ENCODE data around the gene HINT2.

Gene HINT2

GRCh38 chr9:35859990-35860339, 45.1 kb upstream of the HINT2 start:
- no peaks in the 10 kb centered on the region for H3K9me3 ChIP-seq (ENCODE audit: control insufficient read depth, low read length)
- no peak overlapping the region for H4K8ac ChIP-seq (ENCODE audit: low read length)
- H2BK120ac ChIP-seq (ENCODE audit: low read depth, low read length), result no peak overlapping the region
- WGBS, result 72% methylated on average over 2 of the region's 3 CpGs
- no peak overlapping the region for H3K4me3 ChIP-seq (ENCODE audit: insufficient read depth in 1 of 2, low read depth in 1 of 2, low read length in 2 of 2)
- H3K79me1 ChIP-seq (replicated peaks; ENCODE audit: low read length, poor library complexity, severe bottlenecking), result no peaks in the 10 kb centered on the region
- H3K27me3 ChIP-seq (ENCODE audit: control insufficient read depth in 1 of 2, insufficient read depth in 1 of 2, low read length in 2 of 2), result peaks cover 50 to 66% of the 10 kb centered on the region in 2 experiments
- no peaks in the 10 kb centered on the region for H3K36me3 ChIP-seq (ENCODE audit: control insufficient read depth in 1 of 2, insufficient read depth in 2 of 2, low read depth in 1 of 2, low read length in 2 of 2)
- no peak overlapping the region for H3K14ac ChIP-seq (ENCODE audit: low read length in 2 of 2)
- H3K4ac ChIP-seq (ENCODE audit: low read depth in 1 of 2, low read length in 2 of 2), result no peak overlapping the region
- no peak overlapping the region for H2AK5ac ChIP-seq (ENCODE audit: low read length, severe bottlenecking)
- H3K4me1 ChIP-seq (ENCODE audit: control insufficient read depth, insufficient read depth, low read depth, low read length), result no peaks in the 10 kb centered on the region
- H3K27ac ChIP-seq (ENCODE audit: low read length, poor library complexity, severe bottlenecking), result no peak overlapping the region
- no peak overlapping the region for H3K18ac ChIP-seq (ENCODE audit: low read depth in 1 of 2, low read length in 2 of 2)
- H2BK12ac ChIP-seq (ENCODE audit: low read length in 2 of 2), result no peak overlapping the region
- H2BK15ac ChIP-seq (ENCODE audit: low read depth, poor library complexity, severe bottlenecking), result no peak overlapping the region
- H3K9ac ChIP-seq (ENCODE audit: low read length), result no peak overlapping the region
- no peak overlapping the region for H2BK5ac ChIP-seq (ENCODE audit: low read depth, low read length, poor library complexity, severe bottlenecking)
- no peak overlapping the region for H2AFZ ChIP-seq (ENCODE audit: low read depth, low read length)
- H3K4me2 ChIP-seq (ENCODE audit: low read length, poor library complexity, severe bottlenecking), result no peak overlapping the region
- H3K23ac ChIP-seq (ENCODE audit: low read length in 2 of 2), result no peak overlapping the region
- H4K91ac ChIP-seq (ENCODE audit: low read length), result no peak overlapping the region
- no peak for DNase-seq

GRCh38 chr9:35859310-35859989, 44.6 kb upstream of the HINT2 start:
- WGBS, result 84% methylated on average over 16 of the region's 16 CpGs
- no peak overlapping the region for H3K18ac ChIP-seq (ENCODE audit: low read depth in 1 of 2, low read length in 2 of 2)

GRCh38 chr9:35858458-35858857, 43.6 kb upstream of the HINT2 start:
- Histone ChIP-seq H3K9me3 (ENCODE audit: control insufficient read depth, low read length) (no peaks in the 10 kb centered on the region), H3K23ac (ENCODE audit: low read length in 2 of 2) (no peak overlapping the region), H4K91ac (ENCODE audit: low read length) (no peak overlapping the region), H3K4me3 (ENCODE audit: insufficient read depth in 1 of 2, low read depth in 1 of 2, low read length in 2 of 2) (no peak overlapping the region), H2AFZ (ENCODE audit: low read depth, low read length) (no peak overlapping the region), H2BK120ac (ENCODE audit: low read depth, low read length) (no peak overlapping the region), H4K8ac (ENCODE audit: low read length) (no peak overlapping the region), H3K14ac (ENCODE audit: low read length in 2 of 2) (no peak overlapping the region), H3K9ac (ENCODE audit: low read length) (no peak overlapping the region), H3K4me1 (ENCODE audit: control insufficient read depth, insufficient read depth, low read depth, low read length) (no peaks in the 10 kb centered on the region), H2BK15ac (ENCODE audit: low read depth, poor library complexity, severe bottlenecking) (no peak overlapping the region), H2AK5ac (ENCODE audit: low read length, severe bottlenecking) (no peak overlapping the region), H3K36me3 (ENCODE audit: control insufficient read depth in 1 of 2, insufficient read depth in 2 of 2, low read depth in 1 of 2, low read length in 2 of 2) (peaks cover 0 to 5% of the 10 kb centered on the region in 2 experiments), H3K4me2 (ENCODE audit: low read length, poor library complexity, severe bottlenecking) (no peak overlapping the region), H3K79me1 (replicated peaks; ENCODE audit: low read length, poor library complexity, severe bottlenecking) (no peaks in the 10 kb centered on the region), H2BK12ac (ENCODE audit: low read length in 2 of 2) (no peak overlapping the region), H3K27ac (ENCODE audit: low read length, poor library complexity, severe bottlenecking) (no peak overlapping the region), H3K4ac (ENCODE audit: low read depth in 1 of 2, low read length in 2 of 2) (no peak overlapping the region), H2BK5ac (ENCODE audit: low read depth, low read length, poor library complexity, severe bottlenecking) (no peak overlapping the region), H3K27me3 (ENCODE audit: control insufficient read depth in 1 of 2, insufficient read depth in 1 of 2, low read length in 2 of 2) (peaks cover 37 to 61% of the 10 kb centered on the region in 2 experiments), H3K18ac (ENCODE audit: low read depth in 1 of 2, low read length in 2 of 2) (no peak overlapping the region)
- DNase-seq, result no peak
- WGBS, result 92% methylated on average over 5 of the region's 5 CpGs

More at GRCh38 chr9:35859310-35859989, 44.6 kb upstream of the HINT2 start:
- H3K14ac ChIP-seq (ENCODE audit: low read length in 2 of 2), result no peak overlapping the region
- no peak overlapping the region for H4K8ac ChIP-seq (ENCODE audit: low read length)
- peaks cover 45 to 62% of the 10 kb centered on the region in 2 experiments for H3K27me3 ChIP-seq (ENCODE audit: control insufficient read depth in 1 of 2, insufficient read depth in 1 of 2, low read length in 2 of 2)
- H3K36me3 ChIP-seq (ENCODE audit: control insufficient read depth in 1 of 2, insufficient read depth in 2 of 2, low read depth in 1 of 2, low read length in 2 of 2), result no peaks in the 10 kb centered on the region
- H3K4me1 ChIP-seq (ENCODE audit: control insufficient read depth, insufficient read depth, low read depth, low read length), result no peaks in the 10 kb centered on the region
- no peak overlapping the region for H2BK12ac ChIP-seq (ENCODE audit: low read length in 2 of 2)
- no peak overlapping the region for H3K4ac ChIP-seq (ENCODE audit: low read depth in 1 of 2, low read length in 2 of 2)
- no peak overlapping the region for H2AK5ac ChIP-seq (ENCODE audit: low read length, severe bottlenecking)
- no peak overlapping the region for H3K4me2 ChIP-seq (ENCODE audit: low read length, poor library complexity, severe bottlenecking)
- H3K9ac ChIP-seq (ENCODE audit: low read length), result no peak overlapping the region
- no peak overlapping the region for H2BK15ac ChIP-seq (ENCODE audit: low read depth, poor library complexity, severe bottlenecking)
- no peak overlapping the region for H3K27ac ChIP-seq (ENCODE audit: low read length, poor library complexity, severe bottlenecking)
- DNase-seq, result no peak
- H2BK120ac ChIP-seq (ENCODE audit: low read depth, low read length), result no peak overlapping the region
- no peaks in the 10 kb centered on the region for H3K79me1 ChIP-seq (replicated peaks; ENCODE audit: low read length, poor library complexity, severe bottlenecking)
- no peak overlapping the region for H2BK5ac ChIP-seq (ENCODE audit: low read depth, low read length, poor library complexity, severe bottlenecking)
- no peak overlapping the region for H3K4me3 ChIP-seq (ENCODE audit: insufficient read depth in 1 of 2, low read depth in 1 of 2, low read length in 2 of 2)
- H4K91ac ChIP-seq (ENCODE audit: low read length), result no peak overlapping the region
- no peaks in the 10 kb centered on the region for H3K9me3 ChIP-seq (ENCODE audit: control insufficient read depth, low read length)
- H2AFZ ChIP-seq (ENCODE audit: low read depth, low read length), result no peak overlapping the region
- H3K23ac ChIP-seq (ENCODE audit: low read length in 2 of 2), result no peak overlapping the region

- peaks cover 21 to 46% of the 10 kb centered on the region in 2 experiments for H3K27me3 ChIP-seq (ENCODE audit: control insufficient read depth in 1 of 2, insufficient read depth in 1 of 2, low read length in 2 of 2)
- no peak overlapping the region for H2BK12ac ChIP-seq (ENCODE audit: low read length in 2 of 2)
- H3K23ac ChIP-seq (ENCODE audit: low read length in 2 of 2), result no peak overlapping the region
- no peak overlapping the region for H3K9ac ChIP-seq (ENCODE audit: low read length)
- no peak overlapping the region for H3K4ac ChIP-seq (ENCODE audit: low read depth in 1 of 2, low read length in 2 of 2)
- no peak overlapping the region for H3K4me2 ChIP-seq (ENCODE audit: low read length, poor library complexity, severe bottlenecking)
- no peaks in the 10 kb centered on the region for H3K4me1 ChIP-seq (ENCODE audit: control insufficient read depth, insufficient read depth, low read depth, low read length)
- H3K4me3 ChIP-seq (ENCODE audit: insufficient read depth in 1 of 2, low read depth in 1 of 2, low read length in 2 of 2), result no peak overlapping the region
- H4K91ac ChIP-seq (ENCODE audit: low read length), result no peak overlapping the region
- 88% methylated on average over 5 of the region's 5 CpGs for WGBS
- DNase-seq, result no peak
- no peak overlapping the region for H2AFZ ChIP-seq (ENCODE audit: low read depth, low read length)
- H3K9me3 ChIP-seq (ENCODE audit: control insufficient read depth, low read length), result no peaks in the 10 kb centered on the region
- no peak overlapping the region for H4K8ac ChIP-seq (ENCODE audit: low read length)
- no peak overlapping the region for H2AK5ac ChIP-seq (ENCODE audit: low read length, severe bottlenecking)
- H3K27ac ChIP-seq (ENCODE audit: low read length, poor library complexity, severe bottlenecking), result no peak overlapping the region
- no peak overlapping the region for H2BK5ac ChIP-seq (ENCODE audit: low read depth, low read length, poor library complexity, severe bottlenecking)
- peaks cover 7 to 12% of the 10 kb centered on the region in 2 experiments for H3K36me3 ChIP-seq (ENCODE audit: control insufficient read depth in 1 of 2, insufficient read depth in 2 of 2, low read depth in 1 of 2, low read length in 2 of 2)
- no peak overlapping the region for H3K14ac ChIP-seq (ENCODE audit: low read length in 2 of 2)
- no peaks in the 10 kb centered on the region for H3K79me1 ChIP-seq (replicated peaks; ENCODE audit: low read length, poor library complexity, severe bottlenecking)
- H3K18ac ChIP-seq (ENCODE audit: low read depth in 1 of 2, low read length in 2 of 2), result no peak overlapping the region
- H2BK120ac ChIP-seq (ENCODE audit: low read depth, low read length), result no peak overlapping the region
- H2BK15ac ChIP-seq (ENCODE audit: low read depth, poor library complexity, severe bottlenecking), result no peak overlapping the region
These were observed 42.0 kb upstream of the HINT2 start for GRCh38 chr9:35856882-35857281.

Data from mesenchymal stem cell (in vitro differentiated cells and primary cell).